ENCODE measurements around the gene RTL5.

RTL5 gene

GRCh38 chrX:72107841-72108595, 23.7 kb downstream of the RTL5 start:
- H3K4me1 ChIP-seq (ENCODE audit: insufficient read depth, low read length, poor library complexity, severe bottlenecking), result peaks cover 15% of the 10 kb centered on the region
- H3K9me3 ChIP-seq (ENCODE audit: insufficient read depth, low read depth, low read length), result no peaks in the 10 kb centered on the region
- no peaks in the 10 kb centered on the region for H3K27me3 ChIP-seq (ENCODE audit: insufficient read depth, low read length, poor library complexity, severe bottlenecking)
- no peak overlapping the region for H3K4me3 ChIP-seq (ENCODE audit: low read length, poor library complexity, severe bottlenecking)
- H2AFZ ChIP-seq (ENCODE audit: low read length), result no peak overlapping the region
- H3F3A ChIP-seq (ENCODE audit: low read depth), result no peaks in the 10 kb centered on the region
- no peak overlapping the region for H3K9ac ChIP-seq (ENCODE audit: low read depth, low read length, poor library complexity, severe bottlenecking)
- H3K9me2 ChIP-seq (replicated peaks; ENCODE audit: low read depth, low read length), result no peaks in the 10 kb centered on the region
- no peaks in the 10 kb centered on the region for H3K79me2 ChIP-seq (ENCODE audit: insufficient read depth, low read length)
- H3K36me3 ChIP-seq (ENCODE audit: insufficient read depth, low read length), result no peaks in the 10 kb centered on the region
- no peak overlapping the region for H3K4me2 ChIP-seq (ENCODE audit: low read depth, low read length, poor library complexity, severe bottlenecking)
- TF ChIP-seq EZH2phosphoT487 (IDR thresholded peaks at IDR 0.05; ENCODE audit: borderline replicate concordance) (no peak), CTCF (conservative IDR thresholded peaks at IDR 0.05; ENCODE audit: low read length) (no peak)
- H4K20me1 ChIP-seq (ENCODE audit: insufficient read depth, low read length, poor library complexity, severe bottlenecking), result no peaks in the 10 kb centered on the region

GRCh38 chrX:72107320-72107719, 24.4 kb downstream of the RTL5 start:
- Histone ChIP-seq H4K20me1 (ENCODE audit: insufficient read depth, low read length, poor library complexity, severe bottlenecking) (no peaks in the 10 kb centered on the region), H3K9me2 (replicated peaks; ENCODE audit: low read depth, low read length) (no peaks in the 10 kb centered on the region), H3K4me2 (ENCODE audit: low read depth, low read length, poor library complexity, severe bottlenecking) (no peak overlapping the region), H3K4me3 (ENCODE audit: low read length, poor library complexity, severe bottlenecking) (no peak overlapping the region), H3K9me3 (ENCODE audit: insufficient read depth, low read depth, low read length) (no peaks in the 10 kb centered on the region), H3K27me3 (ENCODE audit: insufficient read depth, low read length, poor library complexity, severe bottlenecking) (no peaks in the 10 kb centered on the region), H3K79me2 (ENCODE audit: insufficient read depth, low read length) (no peaks in the 10 kb centered on the region), H3K4me1 (ENCODE audit: insufficient read depth, low read length, poor library complexity, severe bottlenecking) (peaks cover 21% of the 10 kb centered on the region), H3K36me3 (ENCODE audit: insufficient read depth, low read length) (no peaks in the 10 kb centered on the region), H2AFZ (ENCODE audit: low read length) (no peak overlapping the region), H3F3A (ENCODE audit: low read depth) (no peaks in the 10 kb centered on the region), H3K9ac (ENCODE audit: low read depth, low read length, poor library complexity, severe bottlenecking) (no peak overlapping the region)
- 0 out of 2 replicates have a peak, but pooled peaks have one; percentile 9 for TF ChIP-seq CTCF (conservative IDR thresholded peaks at IDR 0.05; ENCODE audit: low read length)
- TF ChIP-seq EZH2phosphoT487 (IDR thresholded peaks at IDR 0.05; ENCODE audit: borderline replicate concordance), result no peak

GRCh38 chrX:72105436-72105835, 26.3 kb downstream of the RTL5 start:
- Histone ChIP-seq H3K9me3 (ENCODE audit: insufficient read depth, low read depth, low read length) (no peaks in the 10 kb centered on the region), H3K27me3 (ENCODE audit: insufficient read depth, low read length, poor library complexity, severe bottlenecking) (no peaks in the 10 kb centered on the region), H3K4me3 (ENCODE audit: low read length, poor library complexity, severe bottlenecking) (no peak overlapping the region)

More at GRCh38 chrX:72105436-72105835, 26.3 kb downstream of the RTL5 start:
- H3K9ac ChIP-seq (ENCODE audit: low read depth, low read length, poor library complexity, severe bottlenecking), result no peak overlapping the region
- H4K20me1 ChIP-seq (ENCODE audit: insufficient read depth, low read length, poor library complexity, severe bottlenecking), result no peaks in the 10 kb centered on the region
- no peak for TF ChIP-seq EZH2phosphoT487 (IDR thresholded peaks at IDR 0.05; ENCODE audit: borderline replicate concordance)
- no peak for TF ChIP-seq CTCF (conservative IDR thresholded peaks at IDR 0.05; ENCODE audit: low read length)
- no peaks in the 10 kb centered on the region for H3K79me2 ChIP-seq (ENCODE audit: insufficient read depth, low read length)
- H3K4me1 ChIP-seq (ENCODE audit: insufficient read depth, low read length, poor library complexity, severe bottlenecking), result peaks cover 36% of the 10 kb centered on the region
- peak overlapping the region; percentile 50 for H3K4me2 ChIP-seq (ENCODE audit: low read depth, low read length, poor library complexity, severe bottlenecking)
- H2AFZ ChIP-seq (ENCODE audit: low read length), result no peak overlapping the region
- H3K36me3 ChIP-seq (ENCODE audit: insufficient read depth, low read length), result no peaks in the 10 kb centered on the region
- H3K9me2 ChIP-seq (replicated peaks; ENCODE audit: low read depth, low read length), result no peaks in the 10 kb centered on the region
- no peaks in the 10 kb centered on the region for H3F3A ChIP-seq (ENCODE audit: low read depth)
